Panc1 (cell line): ENCODE measurements around the gene COL11A2. TPM values are rescaled to one million over a fixed set of nuclear protein-coding genes. Genes with fewer than 3 reads are reported as not detected.

ENCODE experiments used
- ATAC-seq: fragments of 200-7000 bp; cut with Tn5 transposase; 2 replicates; pipeline ENCODE4 v1.9.1; 2020; ENCODE audit warnings: mild to moderate bottlenecking, moderate library complexity
- BruUV-seq: library from RNA; stranded (reverse); fragments of 400-500 nt; replicated peaks from 2 replicates; lab custom pipeline; 2021; lab: Mats Ljungman, UMichigan
- CTCF ChIA-PET: fragments of 300-600 bp; sonication (Branson Sonifier 250); formaldehyde crosslinking; loops from one replicate; lab custom pipeline; 2022; ENCODE audit warnings: antibody characterized with exemption; lab: Charles Lee
- POLR2A ChIA-PET: fragments of 300-600 bp; sonication (Branson Sonifier 250); formaldehyde crosslinking; loops from one replicate; lab custom pipeline; 2022; ENCODE audit warnings: antibody characterized with exemption; lab: Charles Lee
- DNase-seq: peaks from one replicate; pipeline ENCODE4 v3.0.0-alpha.2; 2010; ENCODE audit warnings: low read depth, low spot score
- H3K27ac ChIP-seq: 2 replicates; pipeline ENCODE4 v1.5.1; 2011; ENCODE audit warnings: mild to moderate bottlenecking, low read length, inconsistent platforms
- H3K27me3 ChIP-seq: fragments of 200-500 bp; sonication (Bioruptor generic); 2 replicates; pipeline ENCODE4 v1.6.0; 2014; ENCODE audit warnings: low read length, inconsistent platforms; ENCODE audit not compliant: control insufficient read depth, insufficient read depth
- H3K36me3 ChIP-seq: fragments of 200-500 bp; sonication (Bioruptor generic); 2 replicates; pipeline ENCODE4 v1.5.1; 2014; ENCODE audit warnings: inconsistent platforms, mild to moderate bottlenecking, low read length, moderate library complexity; ENCODE audit not compliant: control insufficient read depth, insufficient read depth
- H3K4me1 ChIP-seq: 2 replicates; pipeline ENCODE4 v1.5.1; 2011; ENCODE audit warnings: inconsistent platforms, mild to moderate bottlenecking, low read length, moderate library complexity; ENCODE audit not compliant: control insufficient read depth, insufficient read depth
- H3K4me3 ChIP-seq, 2 experiments: 2 replicates each; pipeline ENCODE4 v1.5.1; 2011 to 2012; ENCODE audit warnings: low read depth in 2 of 2, low read length in 2 of 2, mild to moderate bottlenecking in 2 of 2, inconsistent platforms in 1 of 2, moderate library complexity in 1 of 2
- H3K9me3 ChIP-seq: fragments of 200-500 bp; sonication (Bioruptor generic); 2 replicates; pipeline ENCODE4 v1.5.1; 2014; ENCODE audit warnings: low read depth, mild to moderate bottlenecking, inconsistent platforms, low read length, moderate library complexity; ENCODE audit not compliant: control insufficient read depth, insufficient read depth
- POLR2AphosphoS5 ChIP-seq: IDR thresholded peaks from 2 replicates; pipeline ENCODE4 v1.6.1; 2012; ENCODE audit warnings: mild to moderate bottlenecking, low read depth, low read length, moderate library complexity
- SIN3A ChIP-seq: IDR thresholded peaks from 2 replicates; pipeline ENCODE4 v1.6.1; 2012; ENCODE audit warnings: low read depth, mild to moderate bottlenecking, low read length, moderate library complexity, borderline replicate concordance; ENCODE audit not compliant: insufficient read depth
- TCF7L2 ChIP-seq: IDR thresholded peaks from 2 replicates; pipeline ENCODE4 v1.6.1; 2011; ENCODE audit warnings: mild to moderate bottlenecking, low read depth, low read length, inconsistent platforms
- in situ Hi-C: cut with HindIII; loops from 2 replicates; pipeline ENCODE4 v1.10.0; 2016; ENCODE audit warnings: low sequenced_read_pairs, low pct_unique_long_range_greater_than_20kb
- intact Hi-C: fragments of 100-400 bp; cut with micrococcal nuclease; formaldehyde crosslinking; loops from one replicate; pipeline ENCODE4 v1.10.0; 2022; ENCODE audit not compliant: unreplicated experiment
- total RNA-seq: library from RNA; stranded (reverse); gene quantifications from one replicate; pipeline ENCODE4 v1.2.1, GENCODE V29; 2021; ENCODE audit not compliant: unreplicated experiment
- TF ChIP-seq, protein P1 (sequence below): fragments of 450-650 bp; IDR thresholded peaks from 2 replicates; pipeline ENCODE4 v1.5.1; 2017; ENCODE audit warnings: mild to moderate bottlenecking
- TF ChIP-seq, protein P2 (sequence below), 2 experiments: IDR thresholded peaks; 2 replicates each; pipeline ENCODE4 v1.6.1; 2011 to 2012; ENCODE audit warnings: low read depth in 2 of 2, control low read depth in 1 of 2, low read length in 1 of 2, mild to moderate bottlenecking in 1 of 2, moderate library complexity in 1 of 2; ENCODE audit not compliant: insufficient read depth in 1 of 2

COL11A2 gene
- total RNA-seq, 1 experiment from 2014 or later: 0.57 TPM

DNA sequence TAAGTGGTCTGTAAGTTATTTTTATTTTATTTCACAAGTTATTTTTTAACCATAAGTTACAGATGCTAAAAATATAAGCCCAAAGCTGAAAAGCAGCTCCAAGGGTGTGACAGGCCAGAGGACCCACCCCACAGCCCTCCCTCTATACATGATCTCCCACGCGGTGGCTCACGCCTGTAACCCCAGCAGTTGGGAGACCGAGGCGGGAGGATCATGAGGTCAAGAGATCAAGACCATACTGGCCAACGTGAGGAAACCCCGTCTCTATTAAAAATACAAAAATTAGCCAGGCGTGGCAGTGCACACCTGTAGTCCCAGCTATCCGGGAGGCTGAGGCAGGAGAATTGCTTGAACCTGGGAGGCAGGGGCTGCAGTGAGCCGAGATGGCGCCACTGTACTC, 32.2 kb downstream of the COL11A2 start:
- Histone ChIP-seq H3K36me3 (no peaks in the 10 kb centered on the region), H3K4me3 (no peak overlapping the region), H3K27ac (no peak overlapping the region), H3K4me1 (peaks cover 13% of the 10 kb centered on the region), H3K27me3 (no peaks in the 10 kb centered on the region), H3K9me3 (no peaks in the 10 kb centered on the region)
- no peak for TF ChIP-seq POLR2AphosphoS5
- no peak for TF ChIP-seq TCF7L2
- TF ChIP-seq, protein P1, sequence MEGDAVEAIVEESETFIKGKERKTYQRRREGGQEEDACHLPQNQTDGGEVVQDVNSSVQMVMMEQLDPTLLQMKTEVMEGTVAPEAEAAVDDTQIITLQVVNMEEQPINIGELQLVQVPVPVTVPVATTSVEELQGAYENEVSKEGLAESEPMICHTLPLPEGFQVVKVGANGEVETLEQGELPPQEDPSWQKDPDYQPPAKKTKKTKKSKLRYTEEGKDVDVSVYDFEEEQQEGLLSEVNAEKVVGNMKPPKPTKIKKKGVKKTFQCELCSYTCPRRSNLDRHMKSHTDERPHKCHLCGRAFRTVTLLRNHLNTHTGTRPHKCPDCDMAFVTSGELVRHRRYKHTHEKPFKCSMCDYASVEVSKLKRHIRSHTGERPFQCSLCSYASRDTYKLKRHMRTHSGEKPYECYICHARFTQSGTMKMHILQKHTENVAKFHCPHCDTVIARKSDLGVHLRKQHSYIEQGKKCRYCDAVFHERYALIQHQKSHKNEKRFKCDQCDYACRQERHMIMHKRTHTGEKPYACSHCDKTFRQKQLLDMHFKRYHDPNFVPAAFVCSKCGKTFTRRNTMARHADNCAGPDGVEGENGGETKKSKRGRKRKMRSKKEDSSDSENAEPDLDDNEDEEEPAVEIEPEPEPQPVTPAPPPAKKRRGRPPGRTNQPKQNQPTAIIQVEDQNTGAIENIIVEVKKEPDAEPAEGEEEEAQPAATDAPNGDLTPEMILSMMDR: no peak
- TF ChIP-seq SIN3A: no peak
- TF ChIP-seq, protein P2, sequence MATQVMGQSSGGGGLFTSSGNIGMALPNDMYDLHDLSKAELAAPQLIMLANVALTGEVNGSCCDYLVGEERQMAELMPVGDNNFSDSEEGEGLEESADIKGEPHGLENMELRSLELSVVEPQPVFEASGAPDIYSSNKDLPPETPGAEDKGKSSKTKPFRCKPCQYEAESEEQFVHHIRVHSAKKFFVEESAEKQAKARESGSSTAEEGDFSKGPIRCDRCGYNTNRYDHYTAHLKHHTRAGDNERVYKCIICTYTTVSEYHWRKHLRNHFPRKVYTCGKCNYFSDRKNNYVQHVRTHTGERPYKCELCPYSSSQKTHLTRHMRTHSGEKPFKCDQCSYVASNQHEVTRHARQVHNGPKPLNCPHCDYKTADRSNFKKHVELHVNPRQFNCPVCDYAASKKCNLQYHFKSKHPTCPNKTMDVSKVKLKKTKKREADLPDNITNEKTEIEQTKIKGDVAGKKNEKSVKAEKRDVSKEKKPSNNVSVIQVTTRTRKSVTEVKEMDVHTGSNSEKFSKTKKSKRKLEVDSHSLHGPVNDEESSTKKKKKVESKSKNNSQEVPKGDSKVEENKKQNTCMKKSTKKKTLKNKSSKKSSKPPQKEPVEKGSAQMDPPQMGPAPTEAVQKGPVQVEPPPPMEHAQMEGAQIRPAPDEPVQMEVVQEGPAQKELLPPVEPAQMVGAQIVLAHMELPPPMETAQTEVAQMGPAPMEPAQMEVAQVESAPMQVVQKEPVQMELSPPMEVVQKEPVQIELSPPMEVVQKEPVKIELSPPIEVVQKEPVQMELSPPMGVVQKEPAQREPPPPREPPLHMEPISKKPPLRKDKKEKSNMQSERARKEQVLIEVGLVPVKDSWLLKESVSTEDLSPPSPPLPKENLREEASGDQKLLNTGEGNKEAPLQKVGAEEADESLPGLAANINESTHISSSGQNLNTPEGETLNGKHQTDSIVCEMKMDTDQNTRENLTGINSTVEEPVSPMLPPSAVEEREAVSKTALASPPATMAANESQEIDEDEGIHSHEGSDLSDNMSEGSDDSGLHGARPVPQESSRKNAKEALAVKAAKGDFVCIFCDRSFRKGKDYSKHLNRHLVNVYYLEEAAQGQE (IDR thresholded peaks at IDR 0.05; ENCODE audit: insufficient read depth in 1 of 2, low read depth in 2 of 2, low read length in 1 of 2): no peak
- intact Hi-C loops (no loop called here), in situ Hi-C loops (no loop called here)
- BruUV-seq: no TSS peak
- DNase-seq (no peak), ATAC-seq (no peak)
- CTCF ChIA-PET: interaction anchor here (0.6 kb wide), 2 partner anchors 45 to 169 kb away, joined by 6 to 8 read pairs; partner anchors contain the start of gene HSD17B8
- POLR2A ChIA-PET: interaction anchor here (0.7 kb wide), 1 partner anchor 76 kb away, joined by 3 read pairs; no protein-coding TSS in a partner anchor

DNA sequence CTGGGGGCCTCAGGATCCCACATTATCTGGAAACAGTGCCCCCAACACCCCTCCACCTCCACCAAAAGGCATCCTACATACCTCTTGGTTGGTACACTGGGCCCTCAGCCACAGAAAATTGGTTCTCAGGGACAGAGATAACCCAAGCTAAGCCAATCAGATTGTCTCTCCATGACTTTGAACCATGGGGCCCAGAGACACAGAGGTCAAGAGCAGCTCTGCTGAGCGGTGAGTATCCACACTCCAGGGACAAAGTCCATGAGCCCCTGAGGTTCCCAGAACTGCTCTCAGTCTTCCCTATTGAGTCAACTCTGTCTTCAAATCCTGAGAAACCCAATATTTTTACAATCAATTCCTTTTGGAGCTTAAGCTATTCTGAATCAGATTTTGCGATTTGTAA, 35.3 kb downstream of the COL11A2 start:
- BruUV-seq: no TSS peak
- ATAC-seq: no peak
- Histone ChIP-seq H3K9me3 (no peaks in the 10 kb centered on the region), H3K4me1 (peaks cover 8% of the 10 kb centered on the region), H3K27ac (no peak overlapping the region), H3K4me3 (no peak overlapping the region), H3K36me3 (no peaks in the 10 kb centered on the region), H3K27me3 (no peaks in the 10 kb centered on the region)
- in situ Hi-C loops (no loop called here), intact Hi-C loops (no loop called here)
- no peak for DNase-seq
- CTCF ChIA-PET: interaction anchor here (0.6 kb wide), 1 partner anchor 22 kb away, joined by 6 read pairs; no protein-coding TSS in a partner anchor
- POLR2A ChIA-PET: no interaction called here
- TF ChIP-seq TCF7L2: no peak
- no peak for TF ChIP-seq POLR2AphosphoS5
- no peak for TF ChIP-seq SIN3A
- TF ChIP-seq, protein P2 (IDR thresholded peaks at IDR 0.05; ENCODE audit: insufficient read depth in 1 of 2, low read depth in 2 of 2, low read length in 1 of 2): no peak
- TF ChIP-seq, protein P1: no peak
